LHCN-M2 (cell line): Measurements from ENCODE around the gene OSBPL2. TPM values are rescaled to one million over a fixed set of nuclear protein-coding genes. Genes with fewer than 3 reads are reported as not detected.
A peak's percentile ranks its signal among the peaks of the same experiment; 100 is the strongest.

Experiments used
- DNase-seq: peaks from one replicate; pipeline ENCODE4 v3.0.0-alpha.2; 2012; ENCODE audit warnings: low read depth
- total RNA-seq: library from RNA; depleted of rRNA; stranded (reverse); fragments of >200 nt; gene quantifications from 2 replicates; pipeline ENCODE4 v1.2.3, GENCODE V29; 2014

The OSBPL2 gene
- total RNA-seq, 1 experiment from 2014 or later, result 12.7 TPM

- no peak for DNase-seq
These were observed 61.4 kb downstream of the OSBPL2 start for GRCh38 chr20:62299666-62300236.

GRCh38 chr20:62300319-62300718, 62.0 kb downstream of the OSBPL2 start:
- DNase-seq, result no peak

- no peak for DNase-seq
These were observed 62.9 kb downstream of the OSBPL2 start for GRCh38 chr20:62301111-62301668.

- peak; percentile 93 for DNase-seq
These were observed 63.5 kb downstream of the OSBPL2 start for GRCh38 chr20:62301773-62302340.

- DNase-seq, result peak; percentile 95
These were observed 64.2 kb downstream of the OSBPL2 start, which contains the start of gene ADRM1 for GRCh38 chr20:62302341-62303061. Gene ADRM1, plus strand, starts transcription at chr20:62302997. Its CDS starts 572 bp downstream, at chr20:62303569.

- no peak for DNase-seq
These were observed 64.7 kb downstream of the OSBPL2 start for GRCh38 chr20:62303062-62303339.

GRCh38 chr20:62303340-62304226, 65.3 kb downstream of the OSBPL2 start:
- DNase-seq, result peak; percentile 9

GRCh38 chr20:62304331-62305148, 66.2 kb downstream of the OSBPL2 start:
- no peak for DNase-seq

- DNase-seq, result no peak
These were observed 66.9 kb downstream of the OSBPL2 start for GRCh38 chr20:62305149-62305764.

- no peak for DNase-seq
These were observed 67.6 kb downstream of the OSBPL2 start for GRCh38 chr20:62305765-62306413.

GRCh38 chr20:62306414-62307187, 68.3 kb downstream of the OSBPL2 start:
- DNase-seq, result no peak

- peak; percentile 9 for DNase-seq
These were observed 69.1 kb downstream of the OSBPL2 start for GRCh38 chr20:62307226-62308101.

GRCh38 chr20:62308102-62308822, 69.9 kb downstream of the OSBPL2 start:
- DNase-seq, result no peak

- DNase-seq, result no peak
These were observed 71.0 kb downstream of the OSBPL2 start for GRCh38 chr20:62309198-62309944.

- no peak for DNase-seq
These were observed 71.8 kb downstream of the OSBPL2 start for GRCh38 chr20:62309947-62310756.

GRCh38 chr20:62310757-62311121, 72.4 kb downstream of the OSBPL2 start:
- DNase-seq, result no peak
